HL-60 (cell line): Measurements from ENCODE around the gene SYNJ2.

Experiments used
- POLR2AphosphoS5 ChIP-seq: IDR thresholded peaks from 2 replicates; pipeline ENCODE4 v1.6.1; 2012; ENCODE audit warnings: low read depth
- REST ChIP-seq: IDR thresholded peaks from 2 replicates; pipeline ENCODE4 v1.6.1; 2012; ENCODE audit warnings: low read depth; ENCODE audit not compliant: insufficient replicate concordance

GRCh38 chr6:158073776-158074175 is 92.1 kb downstream of the SYNJ2 start:
- TF ChIP-seq REST: no peak
- TF ChIP-seq POLR2AphosphoS5: no peak
